GM12801 (cell line): ENCODE measurements around the gene GRB10.

Experiments used
- TF ChIP-seq, protein P1 (sequence below): IDR thresholded peaks from one replicate; pipeline ENCODE4 v1.5.1; 2011; ENCODE audit warnings: control low read depth; ENCODE audit not compliant: insufficient read length; ENCODE audit errors: extremely low read depth

The GRB10 gene

DNA sequence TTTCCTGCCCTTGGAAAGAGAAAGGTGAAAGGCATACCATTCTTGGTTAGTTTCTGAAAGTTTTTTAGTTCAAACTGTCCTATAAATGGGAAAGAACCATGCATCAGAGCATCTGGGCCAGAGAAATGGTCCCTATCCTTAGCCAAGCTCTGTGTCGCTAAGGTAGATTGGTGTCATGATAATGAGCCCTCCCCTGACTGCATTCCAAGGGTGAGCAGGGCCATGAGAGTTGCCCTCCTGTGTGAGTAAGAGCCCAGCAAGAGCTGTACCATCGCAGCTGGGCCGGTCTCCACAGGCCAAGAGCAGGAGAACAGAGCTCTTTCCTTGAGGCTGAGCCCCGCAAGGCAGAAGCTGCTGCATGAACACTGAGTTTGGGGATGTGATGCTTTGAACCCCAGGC lies 30.3 kb downstream of the GRB10 start:
- TF ChIP-seq, protein P1, sequence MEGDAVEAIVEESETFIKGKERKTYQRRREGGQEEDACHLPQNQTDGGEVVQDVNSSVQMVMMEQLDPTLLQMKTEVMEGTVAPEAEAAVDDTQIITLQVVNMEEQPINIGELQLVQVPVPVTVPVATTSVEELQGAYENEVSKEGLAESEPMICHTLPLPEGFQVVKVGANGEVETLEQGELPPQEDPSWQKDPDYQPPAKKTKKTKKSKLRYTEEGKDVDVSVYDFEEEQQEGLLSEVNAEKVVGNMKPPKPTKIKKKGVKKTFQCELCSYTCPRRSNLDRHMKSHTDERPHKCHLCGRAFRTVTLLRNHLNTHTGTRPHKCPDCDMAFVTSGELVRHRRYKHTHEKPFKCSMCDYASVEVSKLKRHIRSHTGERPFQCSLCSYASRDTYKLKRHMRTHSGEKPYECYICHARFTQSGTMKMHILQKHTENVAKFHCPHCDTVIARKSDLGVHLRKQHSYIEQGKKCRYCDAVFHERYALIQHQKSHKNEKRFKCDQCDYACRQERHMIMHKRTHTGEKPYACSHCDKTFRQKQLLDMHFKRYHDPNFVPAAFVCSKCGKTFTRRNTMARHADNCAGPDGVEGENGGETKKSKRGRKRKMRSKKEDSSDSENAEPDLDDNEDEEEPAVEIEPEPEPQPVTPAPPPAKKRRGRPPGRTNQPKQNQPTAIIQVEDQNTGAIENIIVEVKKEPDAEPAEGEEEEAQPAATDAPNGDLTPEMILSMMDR: no peak

DNA sequence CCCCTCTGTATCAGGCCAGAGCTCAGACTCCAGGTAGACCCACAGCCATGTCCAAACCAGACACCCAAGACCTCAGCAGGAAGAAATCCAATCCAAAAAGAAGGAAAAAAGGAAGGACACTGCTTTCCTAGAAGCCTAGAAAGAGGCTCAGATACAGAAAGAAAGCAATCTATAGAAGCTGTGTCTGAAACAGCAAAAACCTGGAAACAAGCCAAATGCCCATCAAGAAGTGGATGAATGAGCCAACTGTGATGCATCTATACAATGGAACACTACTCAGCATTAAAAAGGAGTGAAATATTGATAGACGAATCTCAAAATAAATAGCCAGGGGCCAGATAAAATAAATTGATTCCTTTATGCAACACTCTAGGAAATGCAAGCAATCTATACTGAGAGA lies 31.6 kb downstream of the GRB10 start:
- TF ChIP-seq, protein P1: no peak

DNA sequence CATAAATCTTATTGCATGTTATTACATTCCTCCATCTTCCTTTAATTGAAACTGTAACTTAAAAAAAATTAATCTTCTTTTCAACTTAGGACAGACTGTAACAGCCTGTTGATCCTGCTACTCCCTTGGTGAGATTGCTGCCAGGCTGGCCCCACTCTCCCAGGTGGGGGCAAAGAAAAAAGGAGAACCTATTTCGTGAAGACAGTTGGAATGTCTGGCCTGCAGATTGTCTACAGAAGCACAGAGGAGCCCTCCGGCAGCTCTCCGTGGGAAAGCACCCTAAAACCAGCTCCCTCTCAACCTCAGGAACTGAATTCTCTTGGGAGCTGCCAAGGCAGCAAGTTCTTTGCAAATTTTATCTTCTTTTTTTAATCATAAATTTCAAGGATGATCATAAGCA lies 32.8 kb downstream of the GRB10 start:
- TF ChIP-seq, protein P1: no peak

DNA sequence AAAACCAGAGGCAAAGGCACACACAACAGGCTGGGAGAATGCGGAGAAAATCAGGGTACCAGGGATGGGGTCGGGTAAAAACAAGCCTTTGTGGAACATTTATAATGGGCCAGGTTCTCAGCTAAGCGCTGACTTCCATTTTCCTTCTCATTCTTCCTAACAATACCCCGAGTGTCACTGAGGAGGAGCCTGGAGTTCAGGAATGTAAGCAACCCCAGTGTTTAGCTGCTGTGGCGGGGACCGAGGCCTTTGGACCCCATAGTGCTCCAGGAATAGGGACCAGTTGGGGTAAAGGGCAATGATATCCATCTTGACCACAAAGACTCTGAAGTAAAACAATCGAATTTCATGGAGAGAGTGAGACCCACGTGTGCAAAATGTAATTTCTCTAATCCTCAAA lies 34.2 kb downstream of the GRB10 start:
- TF ChIP-seq, protein P1: no peak

DNA sequence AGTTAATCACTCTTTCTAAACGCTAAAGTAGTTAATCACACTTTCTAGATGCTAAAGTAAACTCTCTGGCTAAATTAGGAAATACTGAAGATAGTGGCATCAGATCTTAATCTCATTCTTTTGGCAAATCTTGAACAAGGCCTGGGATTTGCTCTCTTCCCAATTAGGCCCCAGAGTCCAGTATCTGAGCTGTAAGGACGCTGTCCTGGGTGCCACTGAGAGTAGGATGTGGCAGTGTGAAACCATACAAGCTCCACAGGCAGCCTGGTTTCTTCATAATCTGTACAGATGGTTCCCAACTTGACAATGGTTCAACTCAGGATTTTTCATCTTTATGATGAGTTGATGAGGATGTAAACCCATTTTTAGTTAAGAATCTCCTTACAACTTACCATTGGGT lies 36.9 kb downstream of the GRB10 start:
- TF ChIP-seq, protein P1: no peak

DNA sequence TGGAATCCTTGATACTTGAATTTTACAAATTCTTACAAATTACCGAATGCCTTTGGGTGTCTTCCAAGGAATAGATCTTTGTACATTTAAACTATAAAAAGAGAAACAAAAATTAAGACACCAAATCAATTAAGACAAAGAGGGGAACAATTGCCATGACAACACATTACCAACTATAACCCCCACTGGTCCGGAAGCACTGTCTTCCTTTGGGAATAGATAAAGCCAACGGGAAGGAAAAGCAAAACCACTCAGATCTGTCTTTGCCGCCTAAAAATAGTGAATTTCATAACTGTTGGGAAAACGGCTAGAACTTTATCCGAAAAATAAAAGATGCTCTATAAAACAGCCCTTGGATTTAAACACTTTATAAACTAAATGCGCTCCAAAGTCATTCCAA lies 37.4 kb downstream of the GRB10 start:
- TF ChIP-seq, protein P1: no peak

DNA sequence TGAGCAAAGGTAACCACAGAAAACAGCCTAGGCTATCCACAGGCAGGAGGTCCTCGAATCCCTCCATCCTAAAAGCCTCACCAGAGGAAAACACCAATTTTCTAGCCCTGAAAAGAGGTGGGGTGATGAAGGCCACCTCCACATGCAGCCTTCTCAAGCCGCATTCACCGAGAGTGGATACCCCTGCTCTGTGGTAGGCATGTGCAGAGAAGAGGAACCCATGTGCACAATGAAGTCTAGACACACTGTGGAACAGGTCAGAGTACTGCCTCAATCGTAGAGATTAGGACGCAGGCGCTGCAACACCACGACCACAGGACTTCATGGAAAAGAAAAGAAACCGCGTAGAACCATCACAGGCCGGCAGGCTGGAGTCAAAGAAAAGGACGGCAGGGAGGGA lies 38.8 kb downstream of the GRB10 start:
- TF ChIP-seq, protein P1: no peak

DNA sequence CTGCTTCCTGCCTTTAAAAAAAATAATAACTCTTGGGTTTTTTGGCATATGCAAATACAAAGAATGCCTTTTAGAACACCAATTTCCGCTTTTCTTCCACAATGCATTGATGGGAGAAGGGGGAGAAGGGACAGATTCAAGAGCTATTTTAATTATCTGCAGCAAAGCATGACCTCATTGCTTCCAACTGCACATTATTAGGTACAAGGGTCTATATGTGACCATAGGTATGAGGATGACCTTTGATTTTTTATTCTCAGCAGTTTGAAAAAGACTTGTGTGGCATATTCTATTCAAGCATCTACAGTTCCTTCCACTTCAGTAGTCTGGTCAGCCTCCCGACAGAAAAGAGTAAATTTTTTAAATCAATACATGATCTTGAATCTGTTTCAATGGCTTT lies 39.7 kb downstream of the GRB10 start:
- TF ChIP-seq, protein P1: no peak
